GM13977 (cell line): ENCODE results near the gene CREBL2.

Experiments
- DNase-seq: peaks from one replicate; pipeline ENCODE4 v3.0.0; 2012; ENCODE audit warnings: low spot score
- in situ Hi-C: fragments of 300-500 bp; cut with MboI; formaldehyde crosslinking; loops from one replicate; pipeline ENCODE4 v1.12.0; 2022; ENCODE audit warnings: low sequenced_read_pairs, low pct_unique_long_range_greater_than_20kb, mixed read lengths, inconsistent platforms; ENCODE audit not compliant: unreplicated experiment
- TF ChIP-seq, protein P1 (sequence below): IDR thresholded peaks from 2 replicates; pipeline ENCODE4 v1.5.1; 2012; ENCODE audit warnings: mild to moderate bottlenecking, control low read depth; ENCODE audit not compliant: insufficient read depth; ENCODE audit errors: extremely low read depth, missing control alignments

The CREBL2 gene

DNA sequence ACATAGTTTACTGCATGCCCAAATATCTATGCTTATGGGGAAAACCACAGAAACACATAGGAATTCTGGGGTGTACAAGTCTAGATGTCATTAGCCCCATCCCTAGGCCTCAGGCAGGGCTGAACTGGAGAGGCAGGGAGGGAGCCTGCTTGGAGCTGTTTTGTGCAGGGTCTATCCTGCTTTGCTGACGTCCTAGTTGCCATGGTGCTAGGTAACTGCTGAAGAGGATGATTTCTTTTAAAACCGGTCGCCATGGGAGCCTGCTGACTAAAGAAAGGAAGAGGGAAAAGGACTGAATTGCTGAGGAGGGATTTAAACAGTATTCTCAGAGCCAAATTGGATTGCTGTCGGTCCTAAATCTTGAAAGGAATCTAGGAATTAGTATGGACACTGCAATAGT, 73.6 kb downstream of the CREBL2 start:
- TF ChIP-seq, protein P1, sequence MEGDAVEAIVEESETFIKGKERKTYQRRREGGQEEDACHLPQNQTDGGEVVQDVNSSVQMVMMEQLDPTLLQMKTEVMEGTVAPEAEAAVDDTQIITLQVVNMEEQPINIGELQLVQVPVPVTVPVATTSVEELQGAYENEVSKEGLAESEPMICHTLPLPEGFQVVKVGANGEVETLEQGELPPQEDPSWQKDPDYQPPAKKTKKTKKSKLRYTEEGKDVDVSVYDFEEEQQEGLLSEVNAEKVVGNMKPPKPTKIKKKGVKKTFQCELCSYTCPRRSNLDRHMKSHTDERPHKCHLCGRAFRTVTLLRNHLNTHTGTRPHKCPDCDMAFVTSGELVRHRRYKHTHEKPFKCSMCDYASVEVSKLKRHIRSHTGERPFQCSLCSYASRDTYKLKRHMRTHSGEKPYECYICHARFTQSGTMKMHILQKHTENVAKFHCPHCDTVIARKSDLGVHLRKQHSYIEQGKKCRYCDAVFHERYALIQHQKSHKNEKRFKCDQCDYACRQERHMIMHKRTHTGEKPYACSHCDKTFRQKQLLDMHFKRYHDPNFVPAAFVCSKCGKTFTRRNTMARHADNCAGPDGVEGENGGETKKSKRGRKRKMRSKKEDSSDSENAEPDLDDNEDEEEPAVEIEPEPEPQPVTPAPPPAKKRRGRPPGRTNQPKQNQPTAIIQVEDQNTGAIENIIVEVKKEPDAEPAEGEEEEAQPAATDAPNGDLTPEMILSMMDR, result no peak
- DNase-seq, result no peak
- in situ Hi-C loops, result no loop called here

DNA sequence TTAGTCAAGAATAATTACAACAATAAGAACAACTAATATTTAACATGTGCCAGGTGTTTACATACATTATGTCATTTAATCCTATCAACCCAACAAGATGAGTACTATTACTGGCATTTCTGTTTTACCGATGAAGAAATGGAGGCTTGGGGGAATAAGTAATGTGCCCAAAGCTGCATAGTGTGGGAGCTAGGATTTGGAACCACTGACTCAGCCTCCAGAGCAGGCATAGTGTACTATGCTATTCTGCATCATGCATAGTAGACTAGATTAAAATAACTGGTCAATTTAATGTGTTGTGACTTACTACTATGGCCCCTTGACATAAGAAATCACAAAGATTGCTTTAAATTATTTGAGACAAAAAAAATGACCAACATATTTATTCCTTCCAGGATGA, 74.8 kb downstream of the CREBL2 start:
- no peak for DNase-seq
- in situ Hi-C loops, result no loop called here
- TF ChIP-seq, protein P1, result no peak

DNA sequence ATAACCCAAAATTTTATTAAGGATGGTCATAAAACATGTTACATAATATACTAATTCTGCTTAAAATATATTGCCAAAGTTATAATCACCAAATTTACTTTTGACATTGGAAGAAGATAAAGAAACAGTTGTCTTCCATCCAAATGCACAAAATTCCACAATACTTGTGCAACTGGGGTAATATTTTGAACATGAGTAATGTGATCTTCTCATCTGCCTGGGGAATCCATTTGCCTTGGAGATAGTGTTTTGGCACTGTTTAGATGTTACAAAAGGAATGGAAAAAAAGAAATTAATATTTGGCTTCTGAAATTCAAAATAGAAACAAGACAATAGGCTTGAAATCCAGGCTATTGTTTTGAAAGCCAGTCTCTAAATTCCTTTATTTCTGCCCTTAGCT, 75.2 kb downstream of the CREBL2 start:
- TF ChIP-seq, protein P1, result no peak
- in situ Hi-C loops, result no loop called here
- no peak for DNase-seq

DNA sequence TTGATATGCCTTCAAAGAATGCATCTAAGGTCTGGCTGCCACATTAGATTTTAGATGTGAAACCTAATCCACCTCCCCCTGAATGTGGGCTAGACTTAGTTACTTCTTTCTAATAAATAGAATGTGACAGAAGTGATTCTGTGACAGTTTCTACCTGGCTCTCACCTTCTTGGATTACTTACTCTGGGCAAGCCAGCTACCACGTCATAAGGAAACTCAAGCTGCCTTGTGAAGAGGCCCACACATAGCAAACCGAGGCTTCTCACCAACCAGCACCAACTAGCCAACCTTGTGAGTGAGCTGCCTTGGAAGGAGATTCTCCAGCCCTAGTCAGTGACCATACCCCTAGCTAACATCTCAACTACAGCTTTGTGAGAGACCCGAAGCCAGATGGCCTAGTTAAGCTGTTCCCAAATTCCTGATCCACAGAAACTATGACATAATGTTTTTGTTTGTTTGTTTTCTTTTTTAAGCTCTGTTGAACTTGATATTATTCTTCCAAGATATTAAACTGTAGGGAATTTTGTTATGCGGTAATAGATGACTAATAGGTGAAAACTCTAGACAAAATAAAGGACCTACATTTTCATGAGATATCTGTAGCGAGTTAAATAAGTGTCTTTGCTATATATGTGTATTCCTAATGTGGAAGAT, 78.1 kb downstream of the CREBL2 start:
- in situ Hi-C loops, result no loop called here
- DNase-seq, result no peak
- TF ChIP-seq, protein P1, result no peak

DNA sequence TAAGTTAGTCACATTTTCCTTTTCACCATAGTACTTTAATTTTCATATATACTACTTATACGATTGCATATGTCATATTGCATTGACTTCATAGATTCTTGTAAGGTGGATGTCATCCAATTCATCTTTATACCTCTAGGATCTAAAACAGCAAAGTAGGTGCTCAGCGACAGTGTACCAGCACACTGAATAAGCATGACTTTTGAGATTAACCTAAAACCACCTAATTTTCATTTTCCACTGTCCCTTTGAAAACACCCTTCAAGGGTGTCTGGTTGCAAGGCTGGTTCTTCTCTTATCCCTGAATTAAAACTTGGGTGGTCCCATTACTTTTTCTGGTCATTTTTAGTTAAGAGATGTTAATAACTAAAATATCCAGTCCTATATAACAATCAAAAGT, 79.9 kb downstream of the CREBL2 start:
- DNase-seq, result no peak
- TF ChIP-seq, protein P1, result no peak
- in situ Hi-C loops, result no loop called here

DNA sequence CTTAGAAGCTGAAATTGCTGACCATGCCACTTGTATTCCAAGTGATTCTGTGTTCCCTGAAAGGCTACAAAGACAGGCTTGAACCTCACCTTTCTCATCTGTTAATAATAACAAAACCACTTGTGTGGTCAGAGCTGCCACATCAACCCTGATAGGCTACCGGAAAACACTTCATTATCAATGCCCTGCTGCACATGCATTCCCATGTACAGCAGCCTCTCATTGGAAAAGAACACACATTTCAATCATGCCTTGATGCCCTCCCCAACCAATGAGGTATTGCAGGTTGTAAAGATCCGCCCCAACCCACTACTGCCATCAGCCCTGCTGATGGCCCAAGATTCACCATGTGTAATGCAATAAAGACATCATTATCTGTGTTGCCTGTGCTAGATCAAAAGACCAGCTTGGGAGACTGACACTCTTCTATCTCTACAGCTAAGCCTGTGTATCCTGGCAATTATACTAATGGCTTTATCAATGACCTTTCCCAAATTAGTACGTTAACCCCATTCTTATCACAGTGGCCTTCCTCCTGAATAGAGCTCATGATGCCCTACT, 81.5 kb downstream of the CREBL2 start:
- in situ Hi-C loops, result no loop called here
- TF ChIP-seq, protein P1, result no peak
- DNase-seq, result no peak
